Smooth muscle cell (in vitro differentiated cells): ENCODE results near the gene LIMK2. TPM values are rescaled to one million over a fixed set of nuclear protein-coding genes. Genes with fewer than 3 reads are reported as not detected.

ENCODE experiments used
- DNase-seq: peaks from one replicate; lab custom pipeline; 2025; ENCODE audit not compliant: unreplicated experiment; lab: John Stamatoyannopoulos, UW
- H2AFZ ChIP-seq: fragments of 200-600 bp; sonication (generic); 2 replicates; pipeline ENCODE4 v1.6.0; 2016; ENCODE audit warnings: antibody characterized with exemption, low read depth, mild to moderate bottlenecking
- H3F3A ChIP-seq: fragments of 200-600 bp; sonication (generic); 2 replicates; pipeline ENCODE4 v1.6.0; 2017; ENCODE audit warnings: antibody characterized with exemption, low read depth
- H3K27ac ChIP-seq: fragments of 200-600 bp; sonication (generic); 2 replicates; pipeline ENCODE4 v1.5.1; 2016; ENCODE audit warnings: low read depth, mild to moderate bottlenecking
- H3K27me3 ChIP-seq: fragments of 200-600 bp; sonication (generic); 2 replicates; pipeline ENCODE4 v1.6.1; 2016; ENCODE audit warnings: low read depth, mild to moderate bottlenecking
- H3K36me3 ChIP-seq: fragments of 200-600 bp; sonication (generic); 2 replicates; pipeline ENCODE4 v1.5.1; 2016; ENCODE audit warnings: low read depth
- H3K4me1 ChIP-seq: fragments of 200-600 bp; sonication (generic); 2 replicates; pipeline ENCODE4 v1.5.1; 2016; ENCODE audit warnings: low read depth
- H3K4me2 ChIP-seq: fragments of 200-600 bp; sonication (generic); 2 replicates; pipeline ENCODE4 v1.6.0; 2016; ENCODE audit warnings: mild to moderate bottlenecking
- H3K4me3 ChIP-seq: fragments of 200-600 bp; sonication (generic); 2 replicates; pipeline ENCODE4 v1.5.1; 2016; ENCODE audit warnings: mild to moderate bottlenecking
- H3K79me2 ChIP-seq: fragments of 200-600 bp; sonication (generic); 2 replicates; pipeline ENCODE4 v1.6.0; 2016; ENCODE audit warnings: low read depth, mild to moderate bottlenecking
- H3K9ac ChIP-seq: fragments of 200-600 bp; sonication (generic); 2 replicates; pipeline ENCODE4 v1.6.0; 2016; ENCODE audit warnings: low read depth
- H3K9me3 ChIP-seq: fragments of 200-600 bp; sonication (generic); replicated peaks from 2 replicates; pipeline ENCODE4 v1.5.1; 2016; ENCODE audit warnings: low read depth
- H4K20me1 ChIP-seq: fragments of 200-600 bp; sonication (generic); 2 replicates; pipeline ENCODE4 v1.6.0; 2016; ENCODE audit warnings: low read depth
- CTCF ChIP-seq: fragments of 200-600 bp; sonication (generic); IDR thresholded peaks from 2 replicates; pipeline ENCODE4 v1.5.1; 2017; ENCODE audit warnings: borderline replicate concordance, mild to moderate bottlenecking, antibody characterized with exemption; ENCODE audit not compliant: insufficient read depth, poor library complexity, severe bottlenecking
- WGBS: methylation state at CpG from one replicate; pipeline ENCODE4 v1.1.7; 2016; ENCODE audit warnings: low lambda C conversion rate; 5-methylcytosine and 5-hydroxymethylcytosine counted together
- polyA plus RNA-seq: library from polyadenylated mRNA; unstranded; fragments of >200 nt; fragmentation: Nextera tagmentation; extraction: Ambion mirVana; gene quantifications from 2 replicates; pipeline ENCODE4 v1.2.1, GENCODE V29; 2016
- total RNA-seq: library from RNA; depleted of rRNA; stranded (reverse); fragments of >200 nt; gene quantifications from 2 replicates; pipeline ENCODE4 v1.2.3, GENCODE V29; 2014

The LIMK2 gene
- total and polyA plus RNA-seq, 2 experiments from 2014 or later: 85.7 to 126 TPM

- no peaks in the 10 kb centered on the region for H3K4me1 ChIP-seq
- no peak for DNase-seq
- no peaks in the 10 kb centered on the region for H3K9me3 ChIP-seq
- 97% methylated on average over 8 of the region's 8 CpGs for WGBS
- H3K79me2 ChIP-seq: peaks cover 60% of the 10 kb centered on the region
- TF ChIP-seq CTCF: no peak
- peaks cover 97% of the 10 kb centered on the region for H4K20me1 ChIP-seq
- H3K27me3 ChIP-seq: no peaks in the 10 kb centered on the region
- H2AFZ ChIP-seq: no peak overlapping the region
- no peak overlapping the region for H3K4me3 ChIP-seq
- H3K36me3 ChIP-seq: peaks cover 20% of the 10 kb centered on the region
- no peak overlapping the region for H3K9ac ChIP-seq
- no peak overlapping the region for H3K27ac ChIP-seq
- no peak overlapping the region for H3K4me2 ChIP-seq
- H3F3A ChIP-seq: no peaks in the 10 kb centered on the region
These were observed 47.8 kb downstream of the LIMK2 start for GRCh38 chr22:31259798-31260473.

DNA sequence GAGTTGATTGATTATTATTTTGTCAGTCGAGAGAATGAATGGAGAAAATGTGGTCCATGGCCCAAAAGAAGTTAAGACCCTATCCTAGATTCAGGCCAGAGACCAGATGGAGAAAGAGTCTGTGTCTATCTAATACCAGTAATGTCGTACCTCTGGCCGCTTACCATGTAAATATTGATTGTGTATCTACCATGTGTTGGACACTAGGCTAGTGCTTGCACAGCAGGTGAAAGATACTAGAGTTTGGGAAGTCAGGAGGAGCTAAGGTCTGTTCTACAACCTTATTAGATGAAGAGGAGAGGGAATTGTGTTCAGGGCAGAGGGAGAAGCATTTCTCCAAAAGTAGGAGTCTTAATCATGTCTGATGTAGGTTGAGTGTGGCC is 48.4 kb downstream of the LIMK2 start:
- Histone ChIP-seq H3F3A (no peaks in the 10 kb centered on the region), H3K27ac (no peak overlapping the region), H4K20me1 (peaks cover 97% of the 10 kb centered on the region), H3K27me3 (no peaks in the 10 kb centered on the region), H3K4me2 (no peak overlapping the region), H3K79me2 (peaks cover 54% of the 10 kb centered on the region), H3K4me3 (no peak overlapping the region), H3K36me3 (peaks cover 20% of the 10 kb centered on the region), H2AFZ (no peak overlapping the region), H3K9me3 (no peaks in the 10 kb centered on the region), H3K9ac (no peak overlapping the region), H3K4me1 (no peaks in the 10 kb centered on the region)
- TF ChIP-seq CTCF: no peak
- no peak for DNase-seq
- 98% methylated on average over 3 of the region's 3 CpGs for WGBS

- Histone ChIP-seq H4K20me1 (peaks cover 84% of the 10 kb centered on the region), H3K9me3 (no peaks in the 10 kb centered on the region), H3K27ac (no peak overlapping the region), H3K4me1 (no peaks in the 10 kb centered on the region), H3K4me3 (no peak overlapping the region), H3F3A (no peaks in the 10 kb centered on the region), H3K79me2 (peaks cover 34% of the 10 kb centered on the region), H2AFZ (no peak overlapping the region), H3K4me2 (no peak overlapping the region), H3K9ac (no peak overlapping the region), H3K27me3 (no peaks in the 10 kb centered on the region), H3K36me3 (peaks cover 32% of the 10 kb centered on the region)
- DNase-seq: no peak
- TF ChIP-seq CTCF: no peak
- 96% methylated on average over 13 of the region's 13 CpGs for WGBS
These were observed 50.4 kb downstream of the LIMK2 start for GRCh38 chr22:31262312-31263133.
